ENCODE measurements around the gene AANAT. TPM values are rescaled to one million over a fixed set of nuclear protein-coding genes. Genes with fewer than 3 reads are reported as not detected.
A peak's percentile ranks its signal among the peaks of the same experiment; 100 is the strongest.

AANAT gene
- total RNA-seq, result not detected

GRCh38 chr17:76467366-76467765 lies at the start of gene AANAT:
Gene AANAT, plus strand, starts transcription at chr17:76467603. Its CDS starts 1,144 bp downstream, at chr17:76468747.
- H3K9me3 Mint-ChIP-seq, result no peaks in the 10 kb centered on the region
- no peaks in the 10 kb centered on the region for H3K27me3 Mint-ChIP-seq
- no peak for ATAC-seq (replicated peaks)
- H3K4me3 Mint-ChIP-seq, result no peak within 1 kb of the TSS
- H3K36me3 Mint-ChIP-seq (ENCODE audit: low read depth), result peaks cover 10% of the 10 kb centered on the region
- H3K4me1 Mint-ChIP-seq, result no peaks in the 10 kb centered on the region
- H3K27ac Mint-ChIP-seq, result no peak within 1 kb of the TSS

- Mint-ChIP-seq H3K4me3 (no peak overlapping the region), H3K36me3 (ENCODE audit: low read depth) (peaks cover 17% of the 10 kb centered on the region), H3K9me3 (no peaks in the 10 kb centered on the region), H3K27me3 (no peaks in the 10 kb centered on the region), H3K27ac (peak overlapping the region; percentile 30), H3K4me1 (peaks cover 27% of the 10 kb centered on the region)
- ATAC-seq (replicated peaks), result no peak
Observed at GRCh38 chr17:76419576-76420260, 47.7 kb upstream of the AANAT start.

GRCh38 chr17:76420356-76421043 lies 46.9 kb upstream of the AANAT start:
- no peaks in the 10 kb centered on the region for H3K9me3 Mint-ChIP-seq
- H3K4me3 Mint-ChIP-seq, result no peak overlapping the region
- ATAC-seq (replicated peaks), result no peak
- H3K36me3 Mint-ChIP-seq (ENCODE audit: low read depth), result peaks cover 17% of the 10 kb centered on the region
- H3K4me1 Mint-ChIP-seq, result peaks cover 27% of the 10 kb centered on the region
- no peaks in the 10 kb centered on the region for H3K27me3 Mint-ChIP-seq
- H3K27ac Mint-ChIP-seq, result no peak overlapping the region

GRCh38 chr17:76421044-76421407 lies 46.4 kb upstream of the AANAT start:
- Mint-ChIP-seq H3K4me3 (no peak overlapping the region), H3K4me1 (peaks cover 27% of the 10 kb centered on the region), H3K27me3 (no peaks in the 10 kb centered on the region), H3K9me3 (no peaks in the 10 kb centered on the region), H3K27ac (no peak overlapping the region), H3K36me3 (ENCODE audit: low read depth) (peaks cover 17% of the 10 kb centered on the region)
- no peak for ATAC-seq (replicated peaks)

GRCh38 chr17:76422406-76422805 lies 45.0 kb upstream of the AANAT start:
- no peaks in the 10 kb centered on the region for H3K9me3 Mint-ChIP-seq
- H3K4me1 Mint-ChIP-seq, result peaks cover 24% of the 10 kb centered on the region
- H3K4me3 Mint-ChIP-seq, result no peak overlapping the region
- no peak for ATAC-seq (replicated peaks)
- H3K36me3 Mint-ChIP-seq (ENCODE audit: low read depth), result peaks cover 12% of the 10 kb centered on the region
- H3K27me3 Mint-ChIP-seq, result no peaks in the 10 kb centered on the region
- H3K27ac Mint-ChIP-seq, result no peak overlapping the region

- Mint-ChIP-seq H3K36me3 (ENCODE audit: low read depth) (peaks cover 7% of the 10 kb centered on the region), H3K4me1 (peaks cover 19% of the 10 kb centered on the region), H3K9me3 (no peaks in the 10 kb centered on the region), H3K27me3 (no peaks in the 10 kb centered on the region), H3K4me3 (no peak overlapping the region), H3K27ac (no peak overlapping the region)
- no peak for ATAC-seq (replicated peaks)
Observed at GRCh38 chr17:76422860-76423259, 44.5 kb upstream of the AANAT start.

- Mint-ChIP-seq H3K27me3 (no peaks in the 10 kb centered on the region), H3K4me1 (peaks cover 19% of the 10 kb centered on the region), H3K36me3 (ENCODE audit: low read depth) (peaks cover 5% of the 10 kb centered on the region), H3K4me3 (no peak overlapping the region), H3K27ac (no peak overlapping the region), H3K9me3 (no peaks in the 10 kb centered on the region)
- ATAC-seq (replicated peaks), result no peak
Observed at GRCh38 chr17:76426853-76427252, 40.5 kb upstream of the AANAT start.

GRCh38 chr17:76427501-76428231 lies 39.7 kb upstream of the AANAT start:
- Mint-ChIP-seq H3K4me3 (no peak overlapping the region), H3K36me3 (ENCODE audit: low read depth) (peaks cover 4% of the 10 kb centered on the region), H3K27me3 (no peaks in the 10 kb centered on the region), H3K4me1 (peaks cover 17% of the 10 kb centered on the region), H3K9me3 (no peaks in the 10 kb centered on the region), H3K27ac (no peak overlapping the region)
- ATAC-seq (replicated peaks), result no peak

GRCh38 chr17:76428511-76428910 lies 38.9 kb upstream of the AANAT start:
- Mint-ChIP-seq H3K4me3 (no peak overlapping the region), H3K4me1 (peaks cover 13% of the 10 kb centered on the region), H3K27me3 (no peaks in the 10 kb centered on the region), H3K9me3 (no peaks in the 10 kb centered on the region), H3K27ac (no peak overlapping the region), H3K36me3 (ENCODE audit: low read depth) (no peaks in the 10 kb centered on the region)
- no peak for ATAC-seq (replicated peaks)

GRCh38 chr17:76431509-76431908 lies 35.9 kb upstream of the AANAT start:
- Mint-ChIP-seq H3K27me3 (no peaks in the 10 kb centered on the region), H3K4me3 (no peak overlapping the region), H3K9me3 (no peaks in the 10 kb centered on the region), H3K4me1 (peaks cover 17% of the 10 kb centered on the region), H3K36me3 (ENCODE audit: low read depth) (peaks cover 11% of the 10 kb centered on the region), H3K27ac (no peak overlapping the region)
- ATAC-seq (replicated peaks), result no peak

- Mint-ChIP-seq H3K4me3 (no peak overlapping the region), H3K36me3 (ENCODE audit: low read depth) (peaks cover 11% of the 10 kb centered on the region), H3K27ac (no peak overlapping the region), H3K4me1 (peaks cover 17% of the 10 kb centered on the region), H3K9me3 (no peaks in the 10 kb centered on the region), H3K27me3 (no peaks in the 10 kb centered on the region)
- ATAC-seq (replicated peaks), result no peak
Observed at GRCh38 chr17:76432004-76432403, 35.4 kb upstream of the AANAT start.

GRCh38 chr17:76432712-76433336 lies 34.6 kb upstream of the AANAT start:
- H3K4me1 Mint-ChIP-seq, result peaks cover 17% of the 10 kb centered on the region
- H3K4me3 Mint-ChIP-seq, result no peak overlapping the region
- no peaks in the 10 kb centered on the region for H3K27me3 Mint-ChIP-seq
- peaks cover 11% of the 10 kb centered on the region for H3K36me3 Mint-ChIP-seq (ENCODE audit: low read depth)
- H3K9me3 Mint-ChIP-seq, result no peaks in the 10 kb centered on the region
- ATAC-seq (replicated peaks), result no peak
- H3K27ac Mint-ChIP-seq, result no peak overlapping the region

- Mint-ChIP-seq H3K9me3 (no peaks in the 10 kb centered on the region), H3K4me3 (no peak overlapping the region), H3K4me1 (peaks cover 14% of the 10 kb centered on the region), H3K27me3 (no peaks in the 10 kb centered on the region), H3K27ac (no peak overlapping the region), H3K36me3 (ENCODE audit: low read depth) (peaks cover 11% of the 10 kb centered on the region)
- no peak for ATAC-seq (replicated peaks)
Observed at GRCh38 chr17:76433693-76434092, 33.7 kb upstream of the AANAT start.

GRCh38 chr17:76434870-76435269 lies 32.5 kb upstream of the AANAT start:
- no peak overlapping the region for H3K4me3 Mint-ChIP-seq
- peaks cover 16% of the 10 kb centered on the region for H3K4me1 Mint-ChIP-seq
- no peak for ATAC-seq (replicated peaks)
- H3K27me3 Mint-ChIP-seq, result no peaks in the 10 kb centered on the region
- H3K36me3 Mint-ChIP-seq (ENCODE audit: low read depth), result peaks cover 11% of the 10 kb centered on the region
- H3K9me3 Mint-ChIP-seq, result no peaks in the 10 kb centered on the region
- no peak overlapping the region for H3K27ac Mint-ChIP-seq

Data from activated T-helper 17 cell treated with anti-CD3 and anti-CD28 coated beads, Interleukin-2, amount 50 U/mL, for 72 hours (primary cell).